Astrocyte of the spinal cord (primary cell): ENCODE data around the gene ZACN.

Experiments used
- DNase-seq: peaks from one replicate; pipeline ENCODE4 v3.0.0; 2011; ENCODE audit warnings: low read depth, low spot score
- H3K4me3 ChIP-seq: 2 replicates; pipeline ENCODE4 v1.5.1; 2011; ENCODE audit warnings: low read depth, mild to moderate bottlenecking, low read length, moderate library complexity
- CTCF ChIP-seq: IDR thresholded peaks from 2 replicates; pipeline ENCODE4 v1.5.1; 2012; ENCODE audit warnings: low read depth, mild to moderate bottlenecking, low read length, inconsistent platforms
- in situ Hi-C: cut with HindIII; loops from 2 replicates; pipeline ENCODE4 v1.10.0; 2017; ENCODE audit warnings: low sequenced_read_pairs

The ZACN gene

GRCh38 chr17:76125391-76125675 lies 46.4 kb downstream of the ZACN start:
- no peak overlapping the region for H3K4me3 ChIP-seq
- no peak for TF ChIP-seq CTCF
- DNase-seq, result no peak
- in situ Hi-C loops, result no loop called here

GRCh38 chr17:76125922-76126321 lies 46.9 kb downstream of the ZACN start:
- H3K4me3 ChIP-seq, result no peak overlapping the region
- in situ Hi-C loops, result no loop called here
- DNase-seq, result no peak
- no peak for TF ChIP-seq CTCF

GRCh38 chr17:76130473-76130872 lies 51.5 kb downstream of the ZACN start:
- in situ Hi-C loops, result no loop called here
- TF ChIP-seq CTCF, result no peak
- DNase-seq, result no peak
- no peak overlapping the region for H3K4me3 ChIP-seq

- DNase-seq, result no peak
- in situ Hi-C loops, result no loop called here
Observed at GRCh38 chr17:76131051-76131691, 52.2 kb downstream of the ZACN start.

GRCh38 chr17:76131692-76132573 lies 53.0 kb downstream of the ZACN start:
- no peak for DNase-seq
- no peak for TF ChIP-seq CTCF
- in situ Hi-C loops, result no loop called here
- no peak overlapping the region for H3K4me3 ChIP-seq

More at GRCh38 chr17:76131051-76131691, 52.2 kb downstream of the ZACN start:
- no peak overlapping the region for H3K4me3 ChIP-seq
- TF ChIP-seq CTCF, result no peak
